Heart left ventricle (tissue), 16 donors: ENCODE results near the gene PTGER3. TPM values are rescaled to one million over a fixed set of nuclear protein-coding genes. Genes with fewer than 3 reads are reported as not detected.

ENCODE experiments used
- ATAC-seq, 4 donors: fragments of 200-7000 bp; cut with Tn5 transposase; one replicate each; pipeline ENCODE4 v1.9.1; 2020 to 2022; ENCODE audit warnings: moderate library complexity in 4 of 4, mild to moderate bottlenecking in 3 of 4, moderate number of reproducible peaks in 1 of 4
- DNase-seq, 5 donors: peaks; one replicate each; pipeline ENCODE4 v3.0.0-alpha.2; 2020
- H3K27ac ChIP-seq, 12 donors: fragments of 200-600 bp; sonication (generic) in 4 of 12; one replicate each; pipeline versions ENCODE4 v1.5.0 to v1.8.0; 2016 to 2022; ENCODE audit warnings: mild to moderate bottlenecking in 2 of 12
- H3K27me3 ChIP-seq, 9 donors: fragments of 200-600 bp; sonication (generic) in 2 of 9; one replicate each; pipeline versions ENCODE4 v1.5.1 to v1.8.0; 2016 to 2022; ENCODE audit warnings: mild to moderate bottlenecking in 3 of 9
- H3K36me3 ChIP-seq, 9 donors: fragments of 200-600 bp; sonication (generic) in 2 of 9; one replicate each; pipeline versions ENCODE4 v1.5.0 to v1.8.0; 2018 to 2022; ENCODE audit warnings: mild to moderate bottlenecking in 2 of 9
- H3K4me1 ChIP-seq, 12 donors: fragments of 200-600 bp; sonication (generic) in 4 of 12; one replicate each; pipeline versions ENCODE4 v1.5.0 to v1.8.0; 2016 to 2022; ENCODE audit warnings: mild to moderate bottlenecking in 3 of 12
- H3K4me3 ChIP-seq, 12 donors: fragments of 200-600 bp; sonication (generic) in 4 of 12; one replicate each; pipeline versions ENCODE4 v1.5.0 to v1.8.0; 2017 to 2022; ENCODE audit warnings: mild to moderate bottlenecking in 9 of 12, moderate library complexity in 4 of 12
- H3K9me3 ChIP-seq, 12 donors: fragments of 200-600 bp; sonication (generic) in 4 of 12; one replicate each; pipeline versions ENCODE4 v1.5.0 to v1.8.0; 2016 to 2022; ENCODE audit warnings: mild to moderate bottlenecking in 1 of 12
- POLR2A ChIP-seq, 2 donors: fragments of 450-650 bp; IDR thresholded peaks; one replicate each; pipeline ENCODE4 v1.6.1; 2017; ENCODE audit warnings: antibody characterized with exemption in 2 of 2, mild to moderate bottlenecking in 2 of 2, moderate library complexity in 2 of 2
- WGBS, 4 donors: extraction: QIAGEN DNeasy Blood & Tissue Kit in 2 of 4; methylation state at CpG; one replicate each; pipeline versions ENCODE4 v1.1.5 to v1.1.7; 2013 to 2018; 5-methylcytosine and 5-hydroxymethylcytosine counted together
- intact Hi-C, 10 donors: fragments of 100-400 bp; cut with DNase I; formaldehyde crosslinking; loops; one replicate each; pipeline versions ENCODE4 v1.11.1 to v1.14.2; 2022
- polyA plus RNA-seq, 2 donors: library from polyadenylated mRNA; stranded (reverse); fragments of 200-250 nt; gene quantifications; one replicate each; pipeline ENCODE4 v1.2.3, GENCODE V29; 2013
- total RNA-seq, 9 donors: library from RNA; depleted of rRNA in 2 of 9; stranded (reverse); fragments of >200 nt in 2 of 9; fragmentation: NEBNext Ultra II Directional in 3 of 9; extraction: Animal tissue kit (Norgen Biotek cat#: 25700) in 3 of 9; gene quantifications; one replicate each; pipeline versions ENCODE4 v1.1.0 to v1.2.4, GENCODE V29; 2016 to 2023
- TF ChIP-seq, protein P1 (sequence below), 12 donors: fragments of 200-600 bp; sonication (generic) in 4 of 12; IDR thresholded peaks; one replicate each; pipeline versions ENCODE4 v1.5.0 to v1.8.0; 2018 to 2022; ENCODE audit warnings: antibody characterized with exemption in 12 of 12, mild to moderate bottlenecking in 5 of 12
- donor health status: ischemic (EF 13 %, LVEDD 7.1; RV severe dilation, severe dysfunction).
- donor health status: healthy with polysubstance abuse.
- donor health status: DM: no; HTN: yes; CAD: no.
- donor health status: DM: no; HTN: no; CAD: no.
- donor health status: ischemic (EF 25% LVEDD 6.9; RV normal size, moderate dysfunction).
- donor health status: ischemic (EF 25% LVEDD 5.7; RV mildly dilated, moderate dysfunction).
- donor health status: healthy.
- donor health status: DM: yes; HTN: yes; CAD: no.
- donor health status: ischemic (EF 35%, LVEDD 5.7; RV mildly dilated, moderate dysfunction).
- donor health status: nonischemic (EF 11% LVEDD 7.7; RV severe dilation, severe dysfunction).
- donor health status: DM: yes; HTN: yes; CAD: no.
- donor health status: PGD.
- donor health status: ischemic (EF 29% LVEDD 5.4; RV normal size, mild dysfunction).
- donor health status: nonischemic (EF 23%, LVEDD 6.1; RV moderate dilation, normal function).

Gene PTGER3
- total and polyA plus RNA-seq, 11 donors: 0.45 to 11.6 (median 1.3) TPM

DNA sequence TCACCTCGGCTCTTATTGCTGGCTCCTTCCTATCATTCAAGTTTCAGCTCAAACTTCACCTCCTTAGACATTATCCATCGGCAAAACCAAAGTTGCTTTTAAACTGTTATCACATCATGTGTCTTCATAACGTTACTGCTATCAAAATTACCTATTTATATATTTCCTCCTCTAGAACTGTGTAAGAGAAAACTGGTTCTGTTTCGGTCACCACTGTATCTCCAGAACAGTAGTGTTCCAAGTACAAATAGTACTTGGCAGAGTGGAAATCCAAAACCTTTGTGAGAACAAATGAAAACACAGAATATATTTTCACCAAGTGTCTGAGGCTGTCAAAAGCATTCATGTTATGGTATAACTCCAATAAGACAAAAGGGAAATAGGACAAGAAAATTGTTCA is 24.1 kb upstream of the PTGER3 start:
- Histone ChIP-seq H3K27ac (no peak overlapping the region), H3K4me1 (peaks cover 0 to 9% (median 0%) of the 10 kb centered on the region in 12 donors), H3K4me3 (no peak overlapping the region), H3K36me3 (peaks cover 0 to 100% (median 99%) of the 10 kb centered on the region in 9 donors), H3K27me3 (no peaks in the 10 kb centered on the region), H3K9me3 (no peaks in the 10 kb centered on the region)
- no peak for TF ChIP-seq POLR2A (IDR thresholded peaks at IDR 0.05)
- TF ChIP-seq, protein P1, sequence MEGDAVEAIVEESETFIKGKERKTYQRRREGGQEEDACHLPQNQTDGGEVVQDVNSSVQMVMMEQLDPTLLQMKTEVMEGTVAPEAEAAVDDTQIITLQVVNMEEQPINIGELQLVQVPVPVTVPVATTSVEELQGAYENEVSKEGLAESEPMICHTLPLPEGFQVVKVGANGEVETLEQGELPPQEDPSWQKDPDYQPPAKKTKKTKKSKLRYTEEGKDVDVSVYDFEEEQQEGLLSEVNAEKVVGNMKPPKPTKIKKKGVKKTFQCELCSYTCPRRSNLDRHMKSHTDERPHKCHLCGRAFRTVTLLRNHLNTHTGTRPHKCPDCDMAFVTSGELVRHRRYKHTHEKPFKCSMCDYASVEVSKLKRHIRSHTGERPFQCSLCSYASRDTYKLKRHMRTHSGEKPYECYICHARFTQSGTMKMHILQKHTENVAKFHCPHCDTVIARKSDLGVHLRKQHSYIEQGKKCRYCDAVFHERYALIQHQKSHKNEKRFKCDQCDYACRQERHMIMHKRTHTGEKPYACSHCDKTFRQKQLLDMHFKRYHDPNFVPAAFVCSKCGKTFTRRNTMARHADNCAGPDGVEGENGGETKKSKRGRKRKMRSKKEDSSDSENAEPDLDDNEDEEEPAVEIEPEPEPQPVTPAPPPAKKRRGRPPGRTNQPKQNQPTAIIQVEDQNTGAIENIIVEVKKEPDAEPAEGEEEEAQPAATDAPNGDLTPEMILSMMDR (IDR thresholded peaks at IDR 0.05): no peak
- ATAC-seq (peak in 2 of 4 donors; percentile 48 to 75), DNase-seq (no peak)
- WGBS, 4 donors: 49 to 65% (median 63%) methylated on average over 4 of the region's 4 CpGs
- intact Hi-C loops: loop anchor here in 1 of 10 donors (5.0 kb wide), 1 partner anchor 829 kb away; no protein-coding TSS in a partner anchor

DNA sequence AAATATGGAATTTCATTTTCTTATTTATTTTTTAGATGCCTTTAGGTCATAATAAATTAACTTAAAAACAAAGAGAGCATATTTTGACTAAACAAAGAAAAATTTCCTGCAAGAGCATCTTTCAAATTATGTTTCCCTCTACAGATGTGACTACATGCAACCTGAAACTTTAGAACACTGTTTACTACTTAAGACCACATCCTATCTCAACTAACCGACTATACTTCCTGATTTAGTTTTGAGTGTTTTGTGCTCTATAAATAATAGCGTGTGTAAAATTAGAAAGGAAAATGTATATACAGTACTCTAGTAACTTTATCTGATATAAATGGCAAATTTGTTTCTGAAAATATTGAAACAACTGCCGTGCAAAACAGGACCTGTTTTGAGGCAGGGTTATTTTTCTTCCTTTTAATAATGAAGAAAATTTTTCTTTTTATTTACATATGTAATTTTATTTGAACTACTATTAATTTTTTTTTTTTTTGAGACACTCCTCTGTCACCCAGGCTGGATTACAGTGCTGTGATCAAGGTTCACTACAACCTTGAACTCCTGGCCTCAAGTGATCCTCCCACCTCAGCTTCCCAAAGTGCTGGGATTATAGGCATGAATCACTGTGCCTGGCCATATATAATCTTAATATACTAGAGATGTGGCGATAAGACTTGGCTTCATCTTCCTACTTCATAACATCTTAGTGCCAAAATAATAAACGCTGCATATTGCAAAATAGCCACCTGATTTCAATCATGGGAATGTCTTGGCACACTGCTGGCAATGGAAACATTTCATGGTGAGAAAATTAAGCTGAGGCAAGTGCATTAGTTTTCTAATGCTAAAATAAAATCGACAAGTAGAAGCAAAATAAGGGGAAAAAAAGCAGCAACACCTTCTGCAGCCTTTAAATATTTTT is 21.0 kb upstream of the PTGER3 start:
- no peak for DNase-seq
- Histone ChIP-seq H3K4me1 (peaks cover 0 to 7% (median 0%) of the 10 kb centered on the region in 12 donors), H3K36me3 (peaks cover 0 to 100% (median 99%) of the 10 kb centered on the region in 9 donors), H3K9me3 (no peaks in the 10 kb centered on the region), H3K27me3 (no peaks in the 10 kb centered on the region), H3K4me3 (no peak overlapping the region), H3K27ac (no peak overlapping the region)
- no peak for ATAC-seq
- WGBS, 4 donors: 80 to 85% (median 83%) methylated on average over 6 of the region's 6 CpGs
- intact Hi-C loops: no loop called here
- TF ChIP-seq, protein P1 (IDR thresholded peaks at IDR 0.05): no peak
- TF ChIP-seq POLR2A (IDR thresholded peaks at IDR 0.05): no peak

DNA sequence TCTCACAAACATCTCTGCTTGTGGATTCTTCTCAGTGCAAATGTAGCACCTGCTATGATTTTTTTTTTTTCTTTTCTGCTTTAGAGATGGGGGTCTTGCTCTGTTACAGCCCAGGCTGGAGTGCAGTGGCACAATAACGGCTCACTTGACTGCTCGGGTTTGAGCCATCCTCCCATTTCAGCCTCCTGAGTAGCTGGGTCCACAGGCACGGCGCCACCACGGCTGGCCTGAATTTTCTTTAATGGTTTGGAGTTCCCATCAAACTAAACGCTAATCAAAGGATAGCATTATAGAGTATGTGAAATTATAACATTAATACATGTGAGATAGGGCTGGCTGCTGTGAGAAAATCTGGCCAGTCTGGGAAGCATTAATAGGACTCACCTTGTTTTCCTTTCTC is 7.2 kb upstream of the PTGER3 start:
- DNase-seq (peak in 1 of 5 donors; percentile 50), ATAC-seq (no peak)
- no peak for TF ChIP-seq POLR2A (IDR thresholded peaks at IDR 0.05)
- TF ChIP-seq, protein P1 (IDR thresholded peaks at IDR 0.05): no peak
- WGBS, 4 donors: 79 to 83% (median 83%) methylated on average over 6 of the region's 6 CpGs
- Histone ChIP-seq H3K9me3 (no peaks in the 10 kb centered on the region), H3K36me3 (peaks cover 0 to 34% (median 16%) of the 10 kb centered on the region in 9 donors), H3K27ac (no peak overlapping the region), H3K4me1 (no peaks in the 10 kb centered on the region), H3K4me3 (no peak overlapping the region), H3K27me3 (peaks cover 0 to 5% (median 0%) of the 10 kb centered on the region in 9 donors)
- intact Hi-C loops: loop anchor here in 3 of 10 donors (5.0 to 10.0 kb wide), 3 partner anchors 372 to 620 kb away; no protein-coding TSS in a partner anchor

DNA sequence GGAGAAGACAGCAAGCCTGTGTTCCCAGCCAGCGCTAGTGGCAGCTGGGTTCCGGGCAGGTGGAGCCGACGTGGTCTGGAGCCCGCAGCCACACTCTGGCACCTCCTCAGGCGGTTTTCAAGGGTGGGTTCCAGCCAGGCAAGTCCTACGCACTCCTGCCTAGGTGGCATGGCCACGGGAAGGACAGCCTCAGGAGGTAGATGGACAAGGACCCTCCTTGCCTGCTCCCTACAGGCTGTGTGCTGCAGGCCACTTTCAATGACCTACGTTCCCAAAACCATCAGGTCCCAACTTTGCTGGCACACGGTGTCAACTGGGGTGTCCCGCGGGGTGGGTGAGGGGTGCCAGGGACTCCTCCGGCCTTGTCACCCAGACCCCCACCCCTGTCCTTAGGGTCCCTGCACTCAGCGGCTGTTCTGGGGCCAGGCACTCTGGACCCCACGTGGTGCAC is 6.7 kb upstream of the PTGER3 start:
- Histone ChIP-seq H3K9me3 (no peaks in the 10 kb centered on the region), H3K36me3 (peaks cover 0 to 31% (median 12%) of the 10 kb centered on the region in 9 donors), H3K27me3 (peaks cover 0 to 10% (median 0%) of the 10 kb centered on the region in 9 donors), H3K4me1 (no peaks in the 10 kb centered on the region), H3K4me3 (no peak overlapping the region), H3K27ac (no peak overlapping the region)
- TF ChIP-seq, protein P1 (IDR thresholded peaks at IDR 0.05): no peak
- no peak for TF ChIP-seq POLR2A (IDR thresholded peaks at IDR 0.05)
- ATAC-seq (peak in 2 of 4 donors; percentile 35 to 68), DNase-seq (peak in 1 of 5 donors; percentile 55)
- WGBS, 4 donors: 76 to 80% (median 78%) methylated on average over 8 to 15 of the region's 15 CpGs
- intact Hi-C loops: loop anchor here in 3 of 10 donors (5.0 to 10.0 kb wide), 3 partner anchors 372 to 620 kb away; no protein-coding TSS in a partner anchor
